ENCODE data around the gene LPO.

GRCh38 chr17:58275417-58275816 is 37.0 kb downstream of the LPO start:
- TF ChIP-seq CTCF (IDR thresholded peaks at IDR 0.05) = no peak
- no peak for TF ChIP-seq ESRRA (CRISPR knock-in tag; IDR thresholded peaks at IDR 0.05; ENCODE audit: borderline replicate concordance)
- no peak for TF ChIP-seq MAX (CRISPR knock-in tag; IDR thresholded peaks at IDR 0.05)
- no peak for TF ChIP-seq FOXJ3 (CRISPR knock-in tag; IDR thresholded peaks at IDR 0.05; ENCODE audit: borderline replicate concordance)
- TF ChIP-seq ATF6 (CRISPR knock-in tag; IDR thresholded peaks at IDR 0.05) = no peak
- TF ChIP-seq PREB (CRISPR knock-in tag; IDR thresholded peaks at IDR 0.05; ENCODE audit: borderline replicate concordance) = no peak
- no peak for TF ChIP-seq NFE2L1 (CRISPR knock-in tag; IDR thresholded peaks at IDR 0.05)
- TF ChIP-seq GABPB1 (CRISPR knock-in tag; IDR thresholded peaks at IDR 0.05) = no peak
